SU-DHL-6 (cell line): ENCODE results near the gene PTPN14.

Source experiments
- EZH2phosphoT487 ChIP-seq: fragments of 200-600 bp; sonication (generic), shearing (Covaris generic); conservative IDR thresholded peaks from 2 replicates; pipeline ENCODE4 v1.6.1; 2018; ENCODE audit warnings: mild to moderate bottlenecking, antibody characterized with exemption, low read length, moderate library complexity, mixed read lengths
- TF ChIP-seq, protein P1 (sequence below): fragments of 200-600 bp; sonication (generic); IDR thresholded peaks from one replicate; pipeline ENCODE4 v1.5.1; 2017; ENCODE audit warnings: antibody characterized with exemption, mild to moderate bottlenecking, low read length, moderate library complexity; ENCODE audit not compliant: insufficient read depth, poor library complexity, severe bottlenecking

DNA sequence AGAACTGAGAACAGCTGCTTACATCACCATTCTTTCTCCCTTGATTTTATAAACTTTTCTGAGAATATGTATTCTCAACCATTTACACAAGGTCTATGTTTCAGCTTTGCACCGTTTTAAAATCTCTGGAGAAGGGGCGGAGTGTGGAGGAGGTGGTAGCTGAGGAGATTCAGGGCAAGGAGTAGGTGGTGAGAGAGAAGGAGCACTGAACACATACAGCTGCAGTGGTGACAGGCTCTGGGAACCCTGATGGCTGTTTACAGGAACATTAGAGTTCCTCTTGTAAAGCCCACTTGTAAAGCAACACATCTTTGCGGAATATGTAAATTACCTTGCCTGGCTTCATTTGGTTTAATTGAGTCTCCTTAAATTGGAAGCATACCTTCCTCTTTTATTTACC, 180.8 kb downstream of the PTPN14 start:
- TF ChIP-seq, protein P1, sequence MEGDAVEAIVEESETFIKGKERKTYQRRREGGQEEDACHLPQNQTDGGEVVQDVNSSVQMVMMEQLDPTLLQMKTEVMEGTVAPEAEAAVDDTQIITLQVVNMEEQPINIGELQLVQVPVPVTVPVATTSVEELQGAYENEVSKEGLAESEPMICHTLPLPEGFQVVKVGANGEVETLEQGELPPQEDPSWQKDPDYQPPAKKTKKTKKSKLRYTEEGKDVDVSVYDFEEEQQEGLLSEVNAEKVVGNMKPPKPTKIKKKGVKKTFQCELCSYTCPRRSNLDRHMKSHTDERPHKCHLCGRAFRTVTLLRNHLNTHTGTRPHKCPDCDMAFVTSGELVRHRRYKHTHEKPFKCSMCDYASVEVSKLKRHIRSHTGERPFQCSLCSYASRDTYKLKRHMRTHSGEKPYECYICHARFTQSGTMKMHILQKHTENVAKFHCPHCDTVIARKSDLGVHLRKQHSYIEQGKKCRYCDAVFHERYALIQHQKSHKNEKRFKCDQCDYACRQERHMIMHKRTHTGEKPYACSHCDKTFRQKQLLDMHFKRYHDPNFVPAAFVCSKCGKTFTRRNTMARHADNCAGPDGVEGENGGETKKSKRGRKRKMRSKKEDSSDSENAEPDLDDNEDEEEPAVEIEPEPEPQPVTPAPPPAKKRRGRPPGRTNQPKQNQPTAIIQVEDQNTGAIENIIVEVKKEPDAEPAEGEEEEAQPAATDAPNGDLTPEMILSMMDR = no peak
- TF ChIP-seq EZH2phosphoT487 = no peak
